Testis (tissue), 2 donors: Measurements from ENCODE around the gene HECTD4.

Source experiments
- CTCF ChIP-seq, 3 experiments: fragments of 450-650 bp in 2 of 3; fragments of 200-600 bp in 1 of 3; sonication (generic) in 1 of 3; IDR thresholded peaks; one replicate each; pipeline ENCODE4 v1.5.1; 2016 to 2019; ENCODE audit warnings: antibody characterized with exemption in 3 of 3, mild to moderate bottlenecking in 2 of 3, moderate library complexity in 1 of 3
- POLR2A ChIP-seq: fragments of 450-650 bp; IDR thresholded peaks from one replicate; pipeline ENCODE4 v1.6.1; 2017; ENCODE audit warnings: antibody characterized with exemption, mild to moderate bottlenecking, moderate library complexity

GRCh38 chr12:112238441-112238840 lies 143.8 kb downstream of the HECTD4 start:
- TF ChIP-seq CTCF (IDR thresholded peaks at IDR 0.05) (no peak), POLR2A (no peak)
